HepG2 (cell line): Measurements from ENCODE around the gene OGT. TPM values are rescaled to one million over a fixed set of nuclear protein-coding genes. Genes with fewer than 3 reads are reported as not detected.

Experiments
- BCLAF1 ChIP-seq: fragments of 450-650 bp; IDR thresholded peaks from 2 replicates; pipeline ENCODE4 v1.6.1; 2017; ENCODE audit warnings: mild to moderate bottlenecking
- SOX6 ChIP-seq, 2 experiments: fragments of 450-650 bp in 1 of 2; sonication (generic) in 1 of 2; formaldehyde crosslinking in 1 of 2; IDR thresholded peaks; 2 replicates each; pipeline versions ENCODE4 v1.4.0 to v1.6.1; 2017 to 2020; ENCODE audit warnings: antibody characterized with exemption in 1 of 2, mild to moderate bottlenecking in 1 of 2, missing genetic modification reagents in 1 of 2
- ZBTB7A ChIP-seq: sonication (generic); formaldehyde crosslinking; IDR thresholded peaks from 2 replicates; pipeline ENCODE4 v1.8.0; 2022; ENCODE audit warnings: mild to moderate bottlenecking, missing genetic modification reagents
- ZNF687 ChIP-seq: sonication (generic); formaldehyde crosslinking; IDR thresholded peaks from 2 replicates; pipeline ENCODE4 v1.5.1; 2020; ENCODE audit warnings: mild to moderate bottlenecking, missing genetic modification reagents, moderate library complexity
- ZNF883 ChIP-seq: sonication (generic); formaldehyde crosslinking; IDR thresholded peaks from 2 replicates; pipeline ENCODE4 v1.5.1; 2020; ENCODE audit warnings: mild to moderate bottlenecking, missing genetic modification reagents; ENCODE audit errors: not compliant biosample characterization
- polyA plus RNA-seq, 8 experiments: library from polyadenylated mRNA; depleted of rRNA in 3 of 8; stranded (reverse) in 7 of 8; unstranded in 1 of 8; fragments of >200 nt; fragmentation: Illumina TruSeq in 4 of 8; extraction: Trizol in 4 of 8; gene quantifications; 2 replicates each; pipeline versions ENCODE4 v1.2.1 to v1.2.3, GENCODE V29; 2011 to 2016; ENCODE audit warnings: low read depth in 4 of 8, missing spikeins in 1 of 8, mixed read lengths in 1 of 8; ENCODE audit not compliant: insufficient read depth in 1 of 8
- total RNA-seq, 5 experiments: library from RNA; depleted of rRNA; stranded (reverse); fragments of >200 nt; fragmentation: Illumina TruSeq; extraction: Trizol; gene quantifications; 2 replicates each; pipeline ENCODE4 v1.2.3, GENCODE V29; 2016; ENCODE audit warnings: low read depth in 1 of 5

The OGT gene
- total and polyA plus RNA-seq, 2 of the 13 experiments (the other 11 are each of a cell fraction or from before 2014, with no cell fraction given) = 71.7 to 463 TPM

- TF ChIP-seq ZNF687 (CRISPR knock-in tag) (no peak), ZBTB7A (CRISPR knock-in tag) (no peak), SOX6 (IDR thresholded peaks at IDR 0.05) (no peak), SOX6 (CRISPR knock-in tag; IDR thresholded peaks at IDR 0.05) (no peak), BCLAF1 (no peak), ZNF883 (CRISPR knock-in tag) (no peak)
Measured at GRCh38 chrX:71514367-71515037, 18.4 kb upstream of the OGT start (continued).
